GM12892 (cell line): ENCODE results near the gene KCNK5.

ENCODE experiments used
- POLR2A ChIP-seq: IDR thresholded peaks from 2 replicates; pipeline ENCODE4 v1.6.1; 2011; ENCODE audit warnings: low read depth, low read length, control low read depth
- POLR2AphosphoS5 ChIP-seq: IDR thresholded peaks from 2 replicates; pipeline ENCODE4 v1.6.1; 2011; ENCODE audit warnings: low read depth, low read length, control low read depth
- TAF1 ChIP-seq: IDR thresholded peaks from 2 replicates; pipeline ENCODE4 v1.6.1; 2011; ENCODE audit warnings: low read depth, mild to moderate bottlenecking, control low read depth, low read length, borderline replicate concordance

GRCh38 chr6:39196673-39197091 is 32.6 kb downstream of the KCNK5 start:
- TF ChIP-seq TAF1 (no peak), POLR2A (no peak), POLR2AphosphoS5 (no peak)
